GM06990 (cell line): ENCODE measurements around the gene DENND1A.
"Not testable (repeated sequence)": the region's sequence is repeated elsewhere in the genome, so short reads cannot be mapped to it uniquely, and the experiment has no call there.

Experiments
- DNase-seq: peaks from one replicate; pipeline ENCODE4 v3.0.0-alpha.2; 2011; ENCODE audit not compliant: insufficient read length; ENCODE audit errors: extremely low read depth
- H3K27me3 ChIP-seq: replicated peaks from 2 replicates; pipeline ENCODE4 v1.6.0; 2011; ENCODE audit warnings: low read length; ENCODE audit not compliant: control insufficient read depth, insufficient read depth
- H3K36me3 ChIP-seq: 2 replicates; pipeline ENCODE4 v1.5.1; 2011; ENCODE audit warnings: low read length; ENCODE audit not compliant: control insufficient read depth, insufficient read depth
- H3K4me3 ChIP-seq: replicated peaks from 2 replicates; pipeline ENCODE4 v1.5.1; 2011; ENCODE audit warnings: low read depth, mild to moderate bottlenecking, control low read depth, low read length
- TF ChIP-seq, protein P1 (sequence below): IDR thresholded peaks from 2 replicates; pipeline ENCODE4 v1.5.1; 2011; ENCODE audit warnings: low read length, control low read depth, mild to moderate bottlenecking, inconsistent platforms; ENCODE audit not compliant: insufficient read depth, poor library complexity, severe bottlenecking

Gene DENND1A

DNA sequence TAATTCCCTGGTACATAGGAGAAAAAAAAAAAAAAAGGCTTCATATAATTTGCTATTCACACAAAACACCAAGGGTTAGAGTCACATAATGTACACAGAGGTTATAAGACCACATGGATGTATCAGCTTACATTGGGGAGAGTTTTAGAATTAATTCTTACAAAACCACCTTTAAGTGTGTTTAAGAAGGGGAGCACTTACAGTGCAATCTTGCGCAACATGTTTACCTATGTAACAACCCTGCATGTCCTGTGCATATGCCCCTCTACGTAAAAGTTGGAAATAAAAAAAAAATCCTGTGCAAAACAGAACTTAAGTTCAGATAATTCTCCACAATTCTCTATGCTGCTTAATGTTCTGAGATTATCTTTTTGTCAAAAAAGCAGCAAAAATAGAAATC lies 190.0 kb downstream of the DENND1A start:
- TF ChIP-seq, protein P1, sequence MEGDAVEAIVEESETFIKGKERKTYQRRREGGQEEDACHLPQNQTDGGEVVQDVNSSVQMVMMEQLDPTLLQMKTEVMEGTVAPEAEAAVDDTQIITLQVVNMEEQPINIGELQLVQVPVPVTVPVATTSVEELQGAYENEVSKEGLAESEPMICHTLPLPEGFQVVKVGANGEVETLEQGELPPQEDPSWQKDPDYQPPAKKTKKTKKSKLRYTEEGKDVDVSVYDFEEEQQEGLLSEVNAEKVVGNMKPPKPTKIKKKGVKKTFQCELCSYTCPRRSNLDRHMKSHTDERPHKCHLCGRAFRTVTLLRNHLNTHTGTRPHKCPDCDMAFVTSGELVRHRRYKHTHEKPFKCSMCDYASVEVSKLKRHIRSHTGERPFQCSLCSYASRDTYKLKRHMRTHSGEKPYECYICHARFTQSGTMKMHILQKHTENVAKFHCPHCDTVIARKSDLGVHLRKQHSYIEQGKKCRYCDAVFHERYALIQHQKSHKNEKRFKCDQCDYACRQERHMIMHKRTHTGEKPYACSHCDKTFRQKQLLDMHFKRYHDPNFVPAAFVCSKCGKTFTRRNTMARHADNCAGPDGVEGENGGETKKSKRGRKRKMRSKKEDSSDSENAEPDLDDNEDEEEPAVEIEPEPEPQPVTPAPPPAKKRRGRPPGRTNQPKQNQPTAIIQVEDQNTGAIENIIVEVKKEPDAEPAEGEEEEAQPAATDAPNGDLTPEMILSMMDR, result no peak
- no peak for DNase-seq
- no peaks in the 10 kb centered on the region for H3K36me3 ChIP-seq
- no peak overlapping the region for H3K4me3 ChIP-seq
- no peaks in the 10 kb centered on the region for H3K27me3 ChIP-seq

DNA sequence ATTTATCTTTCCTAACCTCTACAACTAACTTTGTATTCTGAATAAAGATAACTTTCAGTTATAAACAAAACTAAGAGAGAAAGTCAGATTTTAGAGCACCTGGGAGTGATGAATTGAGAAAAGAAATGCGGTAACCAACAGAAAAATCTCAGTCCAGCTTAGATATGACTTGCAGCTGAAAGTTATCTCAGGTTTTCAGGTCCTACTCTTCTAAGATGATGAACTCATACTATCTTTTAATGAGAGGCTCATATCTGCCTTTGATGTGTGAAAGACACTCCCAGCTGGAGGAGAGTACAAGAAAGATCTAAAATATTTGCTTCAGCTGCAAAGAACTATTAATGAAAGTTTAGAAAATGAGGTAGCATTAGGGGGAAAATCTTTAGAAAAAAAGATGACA lies 190.5 kb downstream of the DENND1A start:
- peak; percentile 51 for DNase-seq
- TF ChIP-seq, protein P1, result no peak
- Histone ChIP-seq H3K4me3 (no peak overlapping the region), H3K27me3 (no peaks in the 10 kb centered on the region), H3K36me3 (no peaks in the 10 kb centered on the region)

DNA sequence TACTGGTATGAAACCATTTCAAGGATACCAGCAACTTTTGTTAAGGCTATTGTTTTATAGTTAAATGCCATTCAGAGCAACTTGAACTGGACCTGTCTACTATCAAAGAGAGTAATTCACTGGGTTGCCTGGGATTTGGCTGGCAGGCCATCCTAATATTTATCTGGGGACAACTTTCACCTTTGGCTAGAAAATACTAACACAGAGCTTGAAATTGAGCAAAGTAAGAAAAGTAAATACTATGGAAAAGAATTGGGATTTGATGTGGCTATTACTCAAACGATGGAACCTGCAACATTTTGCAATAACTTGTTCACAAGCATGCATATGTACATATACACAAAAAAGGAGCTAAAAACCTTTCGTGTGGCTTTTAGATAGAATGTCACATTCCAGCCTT lies 191.3 kb downstream of the DENND1A start:
- Histone ChIP-seq H3K36me3 (no peaks in the 10 kb centered on the region), H3K4me3 (no peak overlapping the region), H3K27me3 (no peaks in the 10 kb centered on the region)
- DNase-seq, result no peak
- TF ChIP-seq, protein P1, result no peak

DNA sequence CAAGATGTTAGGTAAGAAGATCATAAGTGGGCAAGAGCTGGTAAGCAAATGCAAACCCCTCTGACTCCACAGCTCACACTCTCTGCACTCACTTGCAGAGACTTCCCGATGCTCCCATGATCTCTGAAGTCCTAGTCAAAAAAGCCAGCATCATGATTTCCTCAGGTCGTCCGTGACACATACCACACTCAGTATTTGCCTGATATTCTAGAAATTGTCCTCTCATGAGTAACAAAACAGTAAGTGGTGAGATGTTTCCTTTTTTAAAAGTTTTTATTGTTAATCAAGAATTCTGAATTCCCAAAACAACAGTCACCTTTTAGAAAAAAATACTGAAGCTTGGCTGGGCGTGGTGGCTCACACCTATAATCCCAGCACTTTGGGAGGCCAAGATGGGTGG lies 194.6 kb downstream of the DENND1A start:
- DNase-seq, result no peak
- H3K27me3 ChIP-seq, result no peaks in the 10 kb centered on the region
- H3K4me3 ChIP-seq, result no peak overlapping the region
- H3K36me3 ChIP-seq, result no peaks in the 10 kb centered on the region
- TF ChIP-seq, protein P1, result no peak

DNA sequence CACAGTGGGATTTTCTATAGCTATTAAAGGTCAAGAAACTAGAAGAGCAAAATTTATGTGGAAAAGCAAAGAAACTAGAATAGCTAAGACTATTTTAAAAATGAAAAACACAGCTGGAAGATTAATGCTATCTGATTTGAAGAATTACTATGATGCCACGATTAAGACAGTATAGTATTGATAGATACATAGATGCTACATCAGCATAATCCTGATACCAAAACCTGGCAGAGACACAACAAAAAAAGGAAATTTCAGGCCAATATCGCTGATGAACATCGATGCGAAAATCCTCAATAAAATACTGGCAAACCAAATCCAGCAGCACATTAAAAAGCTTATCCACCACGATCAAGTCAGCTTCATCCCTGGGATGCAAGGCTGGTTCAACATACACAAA lies 201.4 kb downstream of the DENND1A start:
- not testable (repeated sequence) for H3K36me3 ChIP-seq, H3K4me3 ChIP-seq, DNase-seq, H3K27me3 ChIP-seq

DNA sequence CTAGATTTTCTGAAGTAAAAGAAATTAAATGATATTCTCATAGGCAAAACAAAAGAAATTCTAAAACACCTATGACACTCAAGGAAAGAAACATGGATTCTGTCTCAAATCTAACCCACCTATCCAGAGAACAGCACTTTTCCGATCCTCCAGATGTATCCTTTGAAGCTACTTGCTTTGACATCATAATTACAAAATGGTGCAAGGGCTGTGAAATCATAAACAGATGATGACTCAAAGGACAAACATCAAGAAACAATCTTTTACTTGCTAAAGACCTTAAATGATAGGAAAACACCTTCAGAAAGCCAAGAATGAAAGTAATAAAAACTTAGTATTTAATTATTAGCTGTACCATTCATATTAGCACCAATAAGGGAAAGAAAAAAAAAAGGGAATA lies 202.6 kb downstream of the DENND1A start:
- H3K36me3 ChIP-seq, result no peaks in the 10 kb centered on the region; the same call in 1 of the 2 replicates
- no peak for DNase-seq
- H3K4me3 ChIP-seq, result no peak overlapping the region
- TF ChIP-seq, protein P1, result no peak
- no peaks in the 10 kb centered on the region for H3K27me3 ChIP-seq
